CD4-positive, alpha-beta T cell treated with Interleukin-15 for 4 hours (primary cell): Measurements from ENCODE around the gene UBE2R2.
A peak's percentile ranks its signal among the peaks of the same experiment; 100 is the strongest.
"Not testable (repeated sequence)": the region's sequence is repeated elsewhere in the genome, so short reads cannot be mapped to it uniquely, and the experiment has no call there.

Experiments used
- DNase-seq: peaks from one replicate; pipeline ENCODE4 v3.0.0-alpha.2; 2020; ENCODE audit warnings: low spot score

UBE2R2 gene

GRCh38 chr9:33816327-33817252 is at the start of gene UBE2R2:
UBE2R2 (plus strand) TSS chr9:33817160; CDS start chr9:33817758, 598 bp downstream.
- DNase-seq: peak; percentile 92

DNA sequence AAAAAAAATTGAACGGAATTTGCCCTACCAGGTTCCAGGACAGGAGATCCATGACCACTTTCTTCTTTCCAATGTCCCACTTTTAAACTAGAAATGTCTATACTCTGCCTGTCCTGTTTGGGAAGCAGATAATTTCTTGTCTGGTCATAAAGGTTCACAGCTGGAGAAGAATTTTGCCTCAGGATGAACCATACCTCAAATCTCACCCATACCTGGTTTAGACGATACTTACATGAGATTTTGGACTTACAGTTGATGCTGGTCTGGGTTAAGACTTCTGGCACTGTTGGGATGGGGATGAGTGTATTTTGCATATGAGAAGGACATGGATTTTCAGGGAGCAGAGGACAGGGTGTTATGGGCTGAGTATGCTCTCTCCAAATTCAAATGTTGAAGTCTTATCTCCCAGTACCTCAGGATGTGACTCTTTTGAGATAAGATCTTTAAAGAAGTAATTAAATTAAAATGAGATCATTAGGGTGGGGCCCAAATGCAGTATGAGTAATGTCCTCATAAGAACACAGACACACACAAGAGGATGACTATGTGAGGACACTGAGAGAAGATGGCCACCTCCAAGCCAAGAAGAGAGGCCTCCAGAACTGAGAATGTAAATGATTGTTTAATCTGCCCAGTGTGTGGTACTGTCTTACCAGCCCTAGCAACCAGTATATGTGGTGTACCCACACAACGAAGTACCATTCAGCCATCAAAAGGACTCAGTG is 46.6 kb upstream of the UBE2R2 start:
- not testable (repeated sequence) for DNase-seq

- DNase-seq: not testable (repeated sequence)
These were observed 43.8 kb upstream of the UBE2R2 start for GRCh38 chr9:33773135-33773534.

DNA sequence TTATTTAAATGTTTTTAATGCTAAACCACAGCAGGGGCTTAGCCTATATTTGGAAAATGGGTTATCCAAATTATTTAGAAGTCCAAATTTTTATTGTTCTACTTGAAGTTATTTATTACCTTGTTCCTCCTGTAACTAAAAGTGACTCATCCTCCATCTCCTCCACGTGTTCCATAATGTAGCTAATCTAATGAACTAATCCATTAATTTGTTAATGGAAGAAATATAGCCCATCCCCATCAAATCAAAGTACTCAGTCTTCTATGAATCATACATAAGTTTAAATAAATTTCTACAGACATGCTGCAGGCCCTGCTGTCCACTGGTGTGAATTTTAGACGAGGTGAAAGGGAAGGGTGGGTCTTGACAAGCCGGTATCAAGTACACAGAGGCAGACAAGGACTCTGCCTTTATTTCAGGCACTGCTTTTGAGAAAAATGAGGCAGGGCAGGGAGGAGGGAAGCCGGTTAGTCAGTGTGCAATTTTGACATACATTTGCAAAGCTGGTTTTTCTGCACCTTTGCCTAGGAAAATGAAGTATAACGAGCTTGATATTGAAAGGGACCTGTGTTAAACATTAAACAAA is 42.8 kb upstream of the UBE2R2 start:
- DNase-seq: not testable (repeated sequence)

- DNase-seq: no peak
These were observed 40.4 kb upstream of the UBE2R2 start for GRCh38 chr9:33776578-33776977.

GRCh38 chr9:33778700-33779351 is 38.1 kb upstream of the UBE2R2 start:
- peak; percentile 63 for DNase-seq

GRCh38 chr9:33780276-33780675 is 36.7 kb upstream of the UBE2R2 start:
- DNase-seq: no peak

DNA sequence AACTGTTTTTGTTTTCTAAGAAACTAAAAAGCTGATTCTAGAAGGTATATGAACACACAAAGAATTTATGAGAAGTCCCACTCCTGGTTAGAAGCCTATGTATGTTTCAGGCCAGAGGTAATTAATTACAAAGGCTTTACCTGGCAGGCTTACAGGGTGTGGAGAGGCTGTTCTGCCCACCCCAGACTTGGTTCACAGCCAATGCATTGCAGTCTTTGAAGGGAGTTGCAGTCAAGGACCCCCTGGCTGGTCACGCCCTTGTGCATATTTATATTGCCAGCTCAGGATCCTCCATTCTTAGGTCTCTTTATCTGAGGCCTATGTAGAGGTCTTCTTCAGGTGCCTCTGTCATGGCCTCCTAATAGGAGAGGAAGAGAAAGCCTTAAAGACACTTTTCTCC is 35.2 kb upstream of the UBE2R2 start:
- DNase-seq: no peak

GRCh38 chr9:33782395-33783152 is 34.4 kb upstream of the UBE2R2 start:
- no peak for DNase-seq

DNA sequence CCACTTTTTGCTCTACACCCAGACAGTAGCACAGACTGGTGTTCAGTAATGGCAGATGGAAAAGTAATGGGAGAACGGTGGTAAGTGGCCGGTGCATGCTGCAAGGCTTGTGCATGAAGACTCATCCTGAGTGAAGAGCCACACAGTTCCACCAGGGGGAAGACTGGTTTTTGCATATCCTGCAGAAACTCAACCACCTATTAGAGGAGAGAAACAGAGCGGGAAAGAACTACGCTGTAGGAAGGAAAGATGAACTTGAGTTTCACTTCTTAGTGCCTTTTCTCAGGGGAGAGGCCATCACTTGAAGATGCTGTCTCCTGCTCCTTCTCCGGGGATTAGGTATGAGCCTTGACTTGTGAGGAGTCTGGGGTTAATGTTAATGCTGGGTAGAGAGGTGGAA is 31.0 kb upstream of the UBE2R2 start:
- DNase-seq: no peak

- DNase-seq: no peak
These were observed 30.3 kb upstream of the UBE2R2 start for GRCh38 chr9:33786681-33787080.

DNA sequence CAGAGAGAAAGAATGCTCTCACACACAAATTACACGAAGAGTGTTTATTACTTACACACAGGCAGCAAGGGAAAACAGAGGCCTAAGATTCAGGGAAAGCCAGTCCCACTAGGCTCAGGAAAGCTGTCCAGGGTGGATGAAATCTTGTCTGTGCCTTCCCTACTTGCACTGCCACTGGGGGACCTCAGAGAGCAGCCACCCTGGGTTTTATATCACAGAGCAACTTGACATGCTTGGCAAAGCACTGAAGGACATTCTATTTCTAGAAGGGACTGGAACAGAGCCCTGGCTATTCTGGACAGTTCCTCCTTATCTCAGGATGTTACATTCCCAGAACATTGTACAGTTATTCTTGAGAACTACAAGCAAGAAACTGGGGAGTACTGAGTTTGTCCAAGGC is 29.1 kb upstream of the UBE2R2 start:
- DNase-seq: no peak

DNA sequence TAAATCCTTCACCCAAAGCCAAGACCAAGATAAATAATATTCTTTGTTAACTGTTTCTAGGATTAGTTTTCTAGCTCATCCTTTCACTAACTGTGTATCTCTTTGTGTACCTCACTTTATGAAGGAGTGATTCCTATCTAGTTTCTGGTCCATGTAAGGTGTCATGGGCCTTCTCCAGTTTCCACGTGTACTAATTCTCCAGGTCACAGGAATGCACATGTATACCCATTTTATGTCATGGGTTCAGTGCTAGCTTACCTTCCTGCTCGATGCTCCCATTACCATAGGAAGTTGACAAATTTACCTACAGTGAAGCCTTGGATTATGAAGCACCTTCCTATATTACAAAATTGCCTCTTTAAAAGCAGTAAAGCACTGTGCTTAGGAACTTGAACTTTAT is 27.5 kb upstream of the UBE2R2 start:
- not testable (repeated sequence) for DNase-seq

GRCh38 chr9:33791117-33791516 is 25.8 kb upstream of the UBE2R2 start:
- no peak for DNase-seq

- DNase-seq: not testable (repeated sequence)
These were observed 23.5 kb upstream of the UBE2R2 start for GRCh38 chr9:33793496-33793895.

DNA sequence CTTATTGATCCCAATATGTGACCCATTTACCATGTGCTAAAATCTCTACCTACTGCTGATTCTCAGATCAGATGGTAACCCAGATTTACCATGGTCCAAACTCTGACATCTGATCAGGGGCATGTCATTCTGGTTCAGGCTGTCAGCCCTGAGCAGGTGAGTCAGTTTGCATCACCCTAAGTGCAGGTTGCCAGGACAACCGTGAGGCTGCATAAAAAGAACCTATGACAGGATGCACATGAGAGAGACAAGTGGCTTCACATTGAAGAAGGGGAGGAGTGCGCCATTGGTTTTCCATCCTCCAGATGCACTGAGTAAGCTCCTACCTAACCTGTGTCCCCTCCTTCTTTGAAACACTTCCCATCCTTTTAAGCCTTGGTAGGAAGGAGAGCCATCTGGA is 22.4 kb upstream of the UBE2R2 start:
- DNase-seq: no peak

- DNase-seq: no peak
These were observed 21.7 kb upstream of the UBE2R2 start, which contains the start of gene PRSS3 for GRCh38 chr9:33795281-33795680. PRSS3 (plus strand) TSS chr9:33795561; CDS start chr9:33795574, 13 bp downstream.

DNA sequence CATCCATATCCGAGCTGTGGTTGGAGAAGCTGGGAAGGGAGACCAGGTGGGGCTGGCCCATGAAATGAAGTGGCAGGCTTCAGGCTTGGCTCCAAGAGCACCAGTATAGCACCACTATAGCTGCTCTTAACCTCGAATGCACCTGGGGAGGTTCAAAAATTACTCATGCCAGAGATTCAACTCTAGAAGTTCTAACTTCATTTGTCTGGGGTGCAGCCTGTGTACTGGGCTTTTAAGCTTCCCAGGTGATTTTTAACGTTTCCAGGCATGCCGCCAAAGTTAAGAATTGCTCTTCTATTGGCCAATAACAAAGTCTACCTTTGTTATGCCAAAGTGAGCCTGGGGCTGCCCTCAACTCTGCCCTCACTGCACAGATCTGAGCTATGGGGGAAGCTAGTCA is 21.1 kb upstream of the UBE2R2 start:
- DNase-seq: no peak

DNA sequence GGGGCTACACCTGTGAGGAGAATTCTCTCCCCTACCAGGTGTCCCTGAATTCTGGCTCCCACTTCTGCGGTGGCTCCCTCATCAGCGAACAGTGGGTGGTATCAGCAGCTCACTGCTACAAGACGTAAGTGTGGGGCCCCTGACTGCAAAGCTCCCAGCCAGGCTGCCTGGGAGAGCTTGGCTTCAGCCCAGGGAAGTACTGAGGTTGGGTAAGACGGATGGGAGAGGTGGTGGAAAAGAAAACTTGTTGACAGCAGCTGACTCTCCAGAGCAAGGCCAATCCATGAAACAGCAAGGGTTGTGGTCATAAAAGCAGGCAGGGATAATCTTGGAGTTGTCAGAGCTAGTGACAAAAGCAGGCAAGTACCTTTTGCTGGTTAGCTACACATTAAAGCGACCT is 20.3 kb upstream of the UBE2R2 start:
- DNase-seq: not testable (repeated sequence)

DNA sequence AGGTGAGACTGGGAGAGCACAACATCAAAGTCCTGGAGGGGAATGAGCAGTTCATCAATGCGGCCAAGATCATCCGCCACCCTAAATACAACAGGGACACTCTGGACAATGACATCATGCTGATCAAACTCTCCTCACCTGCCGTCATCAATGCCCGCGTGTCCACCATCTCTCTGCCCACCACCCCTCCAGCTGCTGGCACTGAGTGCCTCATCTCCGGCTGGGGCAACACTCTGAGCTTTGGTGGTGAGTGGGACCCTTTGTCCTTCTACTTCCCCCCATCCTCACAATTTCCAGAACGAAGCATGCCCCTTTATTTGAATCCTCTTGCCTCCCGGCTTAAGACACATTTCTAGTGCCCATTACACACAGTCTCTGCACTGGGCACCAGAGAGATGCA is 19.1 kb upstream of the UBE2R2 start:
- DNase-seq: no peak

GRCh38 chr9:33798545-33798944 is 18.4 kb upstream of the UBE2R2 start:
- no peak for DNase-seq
